Raji (cell line): ENCODE results near the gene ZNF681.

ENCODE experiments used
- POLR2A ChIP-seq: IDR thresholded peaks from 2 replicates; pipeline ENCODE4 v1.6.1; 2011; ENCODE audit warnings: low read depth, low read length, control low read depth; ENCODE audit not compliant: insufficient read depth

The ZNF681 gene

GRCh38 chr19:23762548-23762883 lies 3.8 kb upstream of the ZNF681 start:
- TF ChIP-seq POLR2A: no peak

- no peak for TF ChIP-seq POLR2A
Observed at GRCh38 chr19:23718802-23719201, 39.9 kb downstream of the ZNF681 start.

GRCh38 chr19:23716792-23717191 lies 41.9 kb downstream of the ZNF681 start:
- no peak for TF ChIP-seq POLR2A

- TF ChIP-seq POLR2A: no peak
Observed at GRCh38 chr19:23709347-23709746, 49.3 kb downstream of the ZNF681 start.

GRCh38 chr19:23706657-23707056 lies 52.0 kb downstream of the ZNF681 start:
- no peak for TF ChIP-seq POLR2A

GRCh38 chr19:23699521-23699860 lies 59.2 kb downstream of the ZNF681 start:
- no peak for TF ChIP-seq POLR2A

- no peak for TF ChIP-seq POLR2A
Observed at GRCh38 chr19:23698711-23699520, 59.8 kb downstream of the ZNF681 start.
